Astrocyte (in vitro differentiated cells and primary cell): Measurements from ENCODE around the gene METAP1D.

Source experiments
- CTCF ChIP-seq: IDR thresholded peaks from 2 replicates; pipeline ENCODE4 v1.5.1; 2011; ENCODE audit warnings: low read depth, mild to moderate bottlenecking, inconsistent platforms, low read length, moderate library complexity; ENCODE audit not compliant: insufficient read depth
- EZH2 ChIP-seq: IDR thresholded peaks from 2 replicates; pipeline ENCODE4 v1.6.1; 2012; ENCODE audit warnings: mild to moderate bottlenecking, low read length, inconsistent platforms; ENCODE audit not compliant: insufficient read depth

DNA sequence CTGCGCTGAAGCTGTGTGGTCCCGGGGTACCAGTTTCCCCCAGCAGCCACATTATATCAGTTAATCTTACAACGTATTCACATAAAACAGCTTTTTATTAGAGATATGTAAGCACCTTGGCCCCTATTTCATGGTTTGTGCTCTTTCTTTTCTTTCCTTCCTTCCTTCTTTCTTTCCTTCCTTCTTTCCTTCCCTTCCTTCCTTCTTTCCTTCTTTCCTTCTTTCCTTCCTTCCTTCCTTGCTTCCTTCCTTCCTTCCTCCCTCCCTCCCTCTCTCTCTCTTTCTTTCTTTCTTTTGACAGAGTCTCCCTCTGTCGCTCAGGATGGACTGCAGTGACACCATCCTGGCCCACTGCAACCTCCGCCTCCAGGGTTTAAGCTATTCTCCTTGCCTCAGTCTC is 3.7 kb upstream of the METAP1D start:
- TF ChIP-seq CTCF: no peak
- TF ChIP-seq EZH2: no peak
